GM12878 (cell line): ENCODE data around the gene GMDS. TPM values are rescaled to one million over a fixed set of nuclear protein-coding genes. Genes with fewer than 3 reads are reported as not detected.

Experiments
- ATAC-seq: fragments of 200-7000 bp; cut with Tn5 transposase; 3 replicates; pipeline ENCODE4 v1.9.1; 2020; ENCODE audit warnings: mild to moderate bottlenecking, moderate library complexity
- BruUV-seq: library from RNA; stranded (reverse); fragments of 400-500 nt; replicated peaks from 2 replicates; lab custom pipeline; 2021; lab: Mats Ljungman, UMichigan
- CTCF ChIA-PET: fragments of 300-600 bp; sonication (Branson Sonifier 250); formaldehyde crosslinking; extraction: SDS; loops from one replicate; lab custom pipeline; 2021; ENCODE audit warnings: inconsistent platforms; lab: Yijun Ruan, JAX
- POLR2A ChIA-PET: fragments of 350-600 bp; formaldehyde crosslinking; extraction: SDS; loops from one replicate; lab custom pipeline; 2021; ENCODE audit warnings: inconsistent platforms; lab: Charles Lee
- RAD21 ChIA-PET: fragments of 300-600 bp; sonication (Branson Sonifier 250); formaldehyde crosslinking; loops from one replicate; lab custom pipeline; 2023; ENCODE audit warnings: antibody characterized with exemption; ENCODE audit not compliant: unreplicated experiment; lab: Charles Lee
- SMC1A ChIA-PET: fragments of 300-600 bp; sonication (Branson Sonifier 250); formaldehyde crosslinking; loops from one replicate; lab custom pipeline; 2023; ENCODE audit not compliant: unreplicated experiment, uncharacterized antibody; lab: Charles Lee
- DNase-seq: peaks from one replicate; pipeline ENCODE4 v3.0.0-alpha.2; 2011; ENCODE audit warnings: low read depth, low spot score
- FAIRE-seq: peaks from 3 replicates; lab custom pipeline; 2011; peaks lifted over from hg19 to GRCh38; lab: Jason Lieb, UNC
- H2AFZ ChIP-seq: 2 replicates; pipeline ENCODE4 v1.6.0; 2011; ENCODE audit warnings: low read depth, low read length, control low read depth; ENCODE audit not compliant: control insufficient read depth
- H3K27ac ChIP-seq: 2 replicates; pipeline ENCODE4 v1.5.1; 2011; ENCODE audit warnings: control low read depth; ENCODE audit not compliant: control insufficient read depth, insufficient read depth
- H3K27me3 ChIP-seq, 2 experiments: replicated peaks in 1 of 2; 2 replicates each; pipeline versions ENCODE4 v1.6.0 to v1.6.1; 2011; ENCODE audit warnings: low read length in 1 of 2; ENCODE audit not compliant: control insufficient read depth in 2 of 2, insufficient read depth in 2 of 2
- H3K36me3 ChIP-seq, 2 experiments: 2 replicates each; pipeline ENCODE4 v1.5.1; 2011; ENCODE audit warnings: low read length in 1 of 2; ENCODE audit not compliant: control insufficient read depth in 2 of 2, insufficient read depth in 2 of 2
- H3K4me1 ChIP-seq: 2 replicates; pipeline ENCODE4 v1.6.1; 2011; ENCODE audit warnings: mild to moderate bottlenecking, low read length, moderate library complexity, mixed read lengths; ENCODE audit not compliant: control insufficient read depth, insufficient read depth
- H3K4me2 ChIP-seq: 2 replicates; pipeline ENCODE4 v1.6.0; 2011; ENCODE audit warnings: control low read depth; ENCODE audit not compliant: control insufficient read depth, insufficient read depth
- H3K4me3 ChIP-seq: fragments of 200-600 bp; sonication (generic); 2 replicates; pipeline ENCODE4 v1.5.1; 2016
- H3K79me2 ChIP-seq: 2 replicates; pipeline ENCODE4 v1.6.0; 2011; ENCODE audit warnings: low read length; ENCODE audit not compliant: control insufficient read depth, insufficient read depth
- H3K9ac ChIP-seq: 2 replicates; pipeline ENCODE4 v1.8.0; 2011; ENCODE audit warnings: low read length, control low read depth, mixed read lengths; ENCODE audit not compliant: control insufficient read depth, insufficient read depth
- H3K9me3 ChIP-seq: replicated peaks from 3 replicates; pipeline ENCODE4 v1.5.1; 2011; ENCODE audit warnings: mild to moderate bottlenecking, low read length; ENCODE audit not compliant: control insufficient read depth, insufficient read depth
- H4K20me1 ChIP-seq: 2 replicates; pipeline ENCODE4 v1.6.0; 2011; ENCODE audit not compliant: control insufficient read depth, insufficient read depth
- CBX5 ChIP-seq: sonication (generic); IDR thresholded peaks from 2 replicates; pipeline ENCODE4 v1.6.1; 2016; ENCODE audit warnings: low read depth, moderate library complexity, mild to moderate bottlenecking, inconsistent platforms
- CHD4 ChIP-seq: fragments of 200-600 bp; sonication (generic); IDR thresholded peaks from 2 replicates; pipeline ENCODE4 v1.6.1; 2016; ENCODE audit warnings: mild to moderate bottlenecking
- MEF2B ChIP-seq: fragments of 450-650 bp; IDR thresholded peaks from 2 replicates; pipeline ENCODE4 v1.6.1; 2018; ENCODE audit warnings: mild to moderate bottlenecking, moderate library complexity; ENCODE audit not compliant: partially characterized antibody, poor library complexity, severe bottlenecking
- NBN ChIP-seq: fragments of 450-650 bp; IDR thresholded peaks from 2 replicates; pipeline ENCODE4 v1.6.1; 2016
- POU2F2 ChIP-seq: IDR thresholded peaks from 3 replicates; pipeline ENCODE4 v1.6.1; 2011; ENCODE audit warnings: low read depth, mild to moderate bottlenecking, low read length, borderline replicate concordance
- ZSCAN29 ChIP-seq: fragments of 450-650 bp; IDR thresholded peaks from 2 replicates; pipeline ENCODE4 v1.6.1; 2017; ENCODE audit warnings: mild to moderate bottlenecking, moderate library complexity
- WGBS: methylation state at CpG from one replicate; pipeline ENCODE4 v1.1.6; 2016; ENCODE audit warnings: low lambda C conversion rate; ENCODE audit not compliant: insufficient replicate concordance, insufficient coverage; ENCODE audit errors: missing lambda C conversion rate; 5-methylcytosine and 5-hydroxymethylcytosine counted together
- in situ Hi-C: fragments of 300-500 bp; cut with MboI; formaldehyde crosslinking; loops from 9 replicates; pipeline ENCODE4 v1.14.3; 2018; ENCODE audit warnings: mixed read lengths
- intact Hi-C: fragments of 100-400 bp; cut with micrococcal nuclease; formaldehyde crosslinking; loops from one replicate; pipeline ENCODE4 v1.14.2; 2022; ENCODE audit not compliant: unreplicated experiment
- polyA plus RNA-seq, 11 experiments: library from polyadenylated mRNA; depleted of rRNA in 4 of 11; unstranded in 6 of 11; stranded (reverse) in 5 of 11; fragments of >200 nt; fragmentation: Nextera tagmentation in 4 of 11; fragmentation: Illumina TruSeq in 1 of 11; extraction: Ambion mirVana in 4 of 11; extraction: Trizol in 1 of 11; gene quantifications; 1 replicate in 1 of 11; 2 replicates in 10 of 11; pipeline versions ENCODE4 v1.2.1 to v1.2.3, GENCODE V29; 2011 to 2016; ENCODE audit warnings: inconsistent platforms in 2 of 11, missing spikeins in 2 of 11, low read depth in 1 of 11
- total RNA-seq, 4 experiments: library from RNA; depleted of rRNA in 3 of 4; stranded (reverse); fragments of >200 nt in 3 of 4; fragmentation: Illumina TruSeq in 1 of 4; extraction: Trizol in 1 of 4; gene quantifications; 2 replicates each; pipeline versions ENCODE4 v1.2.1 to v1.2.3, GENCODE V29; 2013 to 2021
- TF ChIP-seq, protein P1 (sequence below): IDR thresholded peaks from 2 replicates; pipeline ENCODE4 v1.6.1; 2011; ENCODE audit warnings: low read depth, low read length, improper control_type of control experiment, borderline replicate concordance
- TF ChIP-seq, protein P2 (sequence below): fragments of 450-650 bp; IDR thresholded peaks from 2 replicates; pipeline ENCODE4 v1.6.1; 2017; ENCODE audit warnings: mild to moderate bottlenecking

The GMDS gene
- total and polyA plus RNA-seq, 10 of the 15 experiments (the other 5 are each of a cell fraction or from before 2014, with no cell fraction given) = 0.61 to 53.8 (median 29.3) TPM

DNA sequence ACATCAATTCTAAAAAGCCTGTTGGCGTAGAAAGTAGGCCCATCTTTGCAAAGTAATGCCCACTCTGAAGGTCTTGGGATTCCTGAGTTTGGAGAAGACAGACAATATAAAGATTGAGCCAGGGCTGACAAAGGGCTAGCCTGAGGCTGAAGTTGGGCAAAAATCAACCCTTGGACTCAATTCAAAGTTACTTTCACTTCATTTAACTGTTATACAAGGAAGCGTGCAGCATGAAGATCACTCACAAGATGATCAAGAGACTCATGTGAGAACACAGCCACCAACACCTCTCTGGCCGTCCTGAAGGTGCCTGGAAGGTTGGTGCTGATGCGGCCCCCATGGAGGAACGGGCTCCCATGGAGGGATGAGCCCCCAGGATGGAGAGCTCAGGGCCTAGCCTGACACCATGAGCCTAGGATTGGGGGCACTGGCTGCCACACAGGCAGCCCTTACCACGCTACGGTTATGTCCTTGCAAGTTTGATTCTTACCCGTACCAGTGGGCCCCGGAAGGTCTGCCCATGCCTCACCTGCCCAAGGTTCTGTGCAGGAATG lies 609.1 kb downstream of the GMDS start:
- CTCF ChIA-PET = no interaction called here
- FAIRE-seq (no peak), ATAC-seq (no peak), DNase-seq (no peak)
- intact Hi-C loops = no loop called here
- no TSS peak for BruUV-seq
- RAD21 ChIA-PET = no interaction called here
- POLR2A ChIA-PET = no interaction called here
- no peaks in the 10 kb centered on the region; the same call in 1 of the 2 replicates for H3K4me1 ChIP-seq
- WGBS = 94% methylated on average over 9 of the region's 9 CpGs
- no peak overlapping the region for H3K9ac ChIP-seq
- H3K36me3 ChIP-seq = no peaks in the 10 kb centered on the region
- SMC1A ChIA-PET = interaction anchor here (0.9 kb wide), 1 partner anchor 8 kb away, joined by 3 read pairs; no protein-coding TSS in a partner anchor
- no peak overlapping the region for H3K27ac ChIP-seq
- in situ Hi-C loops = no loop called here
- TF ChIP-seq, protein P1, sequence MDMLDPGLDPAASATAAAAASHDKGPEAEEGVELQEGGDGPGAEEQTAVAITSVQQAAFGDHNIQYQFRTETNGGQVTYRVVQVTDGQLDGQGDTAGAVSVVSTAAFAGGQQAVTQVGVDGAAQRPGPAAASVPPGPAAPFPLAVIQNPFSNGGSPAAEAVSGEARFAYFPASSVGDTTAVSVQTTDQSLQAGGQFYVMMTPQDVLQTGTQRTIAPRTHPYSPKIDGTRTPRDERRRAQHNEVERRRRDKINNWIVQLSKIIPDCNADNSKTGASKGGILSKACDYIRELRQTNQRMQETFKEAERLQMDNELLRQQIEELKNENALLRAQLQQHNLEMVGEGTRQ = no peak
- TF ChIP-seq, protein P2, sequence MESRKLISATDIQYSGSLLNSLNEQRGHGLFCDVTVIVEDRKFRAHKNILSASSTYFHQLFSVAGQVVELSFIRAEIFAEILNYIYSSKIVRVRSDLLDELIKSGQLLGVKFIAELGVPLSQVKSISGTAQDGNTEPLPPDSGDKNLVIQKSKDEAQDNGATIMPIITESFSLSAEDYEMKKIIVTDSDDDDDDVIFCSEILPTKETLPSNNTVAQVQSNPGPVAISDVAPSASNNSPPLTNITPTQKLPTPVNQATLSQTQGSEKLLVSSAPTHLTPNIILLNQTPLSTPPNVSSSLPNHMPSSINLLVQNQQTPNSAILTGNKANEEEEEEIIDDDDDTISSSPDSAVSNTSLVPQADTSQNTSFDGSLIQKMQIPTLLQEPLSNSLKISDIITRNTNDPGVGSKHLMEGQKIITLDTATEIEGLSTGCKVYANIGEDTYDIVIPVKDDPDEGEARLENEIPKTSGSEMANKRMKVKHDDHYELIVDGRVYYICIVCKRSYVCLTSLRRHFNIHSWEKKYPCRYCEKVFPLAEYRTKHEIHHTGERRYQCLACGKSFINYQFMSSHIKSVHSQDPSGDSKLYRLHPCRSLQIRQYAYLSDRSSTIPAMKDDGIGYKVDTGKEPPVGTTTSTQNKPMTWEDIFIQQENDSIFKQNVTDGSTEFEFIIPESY = no peak
- TF ChIP-seq MEF2B (no peak), CBX5 (no peak), ZSCAN29 (no peak), CHD4 (no peak), NBN (no peak), POU2F2 (no peak)
- H4K20me1 ChIP-seq = no peaks in the 10 kb centered on the region
- no peak overlapping the region for H2AFZ ChIP-seq
- H3K4me3 ChIP-seq = no peak overlapping the region
- H3K27me3 ChIP-seq = no peaks in the 10 kb centered on the region
- H3K79me2 ChIP-seq = no peaks in the 10 kb centered on the region
- no peak overlapping the region for H3K4me2 ChIP-seq
- no peaks in the 10 kb centered on the region for H3K9me3 ChIP-seq
